Measurements from ENCODE around the gene ZNF22. TPM values are rescaled to one million over a fixed set of nuclear protein-coding genes. Genes with fewer than 3 reads are reported as not detected.

ZNF22 gene
- 11.8 and 17.6 TPM in 2 replicates for total RNA-seq

GRCh38 chr10:45000752-45001380, at the start of gene ZNF22:
Gene ZNF22, plus strand, starts transcription at chr10:45000923. Its CDS starts 2,446 bp downstream, at chr10:45003369.

GRCh38 chr10:44959247-44960087, 41.3 kb upstream of the ZNF22 start, which contains the start of gene RASSF4:
Gene RASSF4, plus strand, starts transcription at chr10:44959802. Its CDS starts 10,401 bp downstream, at chr10:44970203.

GRCh38 chr10:44978570-44979280, 22.0 kb upstream of the ZNF22 start, which contains the start of gene DEPP1:
Gene DEPP1, minus strand, starts transcription at chr10:44978809. Its CDS starts 779 bp downstream, at chr10:44978030.

Other genes starting within 250 kb of the ZNF22 start
- gene TMEM72, start 89.6 kb upstream of the ZNF22 start, total RNA-seq, result 0.25 TPM in 1 of 2 replicates, not detected in the other
- 12.9 and 38.3 TPM in 2 replicates for gene RASSF4, start 41.1 kb upstream of the ZNF22 start, total RNA-seq
- 7.3 and 10.5 TPM in 2 replicates for gene DEPP1, start 22.1 kb upstream of the ZNF22 start, total RNA-seq